ENCODE measurements around the gene SEMA6B.

- TF ChIP-seq, protein P1, sequence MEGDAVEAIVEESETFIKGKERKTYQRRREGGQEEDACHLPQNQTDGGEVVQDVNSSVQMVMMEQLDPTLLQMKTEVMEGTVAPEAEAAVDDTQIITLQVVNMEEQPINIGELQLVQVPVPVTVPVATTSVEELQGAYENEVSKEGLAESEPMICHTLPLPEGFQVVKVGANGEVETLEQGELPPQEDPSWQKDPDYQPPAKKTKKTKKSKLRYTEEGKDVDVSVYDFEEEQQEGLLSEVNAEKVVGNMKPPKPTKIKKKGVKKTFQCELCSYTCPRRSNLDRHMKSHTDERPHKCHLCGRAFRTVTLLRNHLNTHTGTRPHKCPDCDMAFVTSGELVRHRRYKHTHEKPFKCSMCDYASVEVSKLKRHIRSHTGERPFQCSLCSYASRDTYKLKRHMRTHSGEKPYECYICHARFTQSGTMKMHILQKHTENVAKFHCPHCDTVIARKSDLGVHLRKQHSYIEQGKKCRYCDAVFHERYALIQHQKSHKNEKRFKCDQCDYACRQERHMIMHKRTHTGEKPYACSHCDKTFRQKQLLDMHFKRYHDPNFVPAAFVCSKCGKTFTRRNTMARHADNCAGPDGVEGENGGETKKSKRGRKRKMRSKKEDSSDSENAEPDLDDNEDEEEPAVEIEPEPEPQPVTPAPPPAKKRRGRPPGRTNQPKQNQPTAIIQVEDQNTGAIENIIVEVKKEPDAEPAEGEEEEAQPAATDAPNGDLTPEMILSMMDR (conservative IDR thresholded peaks at IDR 0.05) = no peak
- no peak for TF ChIP-seq ZFX (IDR thresholded peaks at IDR 0.05)
Measured at GRCh38 chr19:4507804-4508203, 51.7 kb downstream of the SEMA6B start.
